Nephron progenitor cell (in vitro differentiated cells): ENCODE results near the gene SIK3.
A peak's percentile ranks its signal among the peaks of the same experiment; 100 is the strongest.

Source experiments
- DNase-seq: peaks from one replicate; pipeline ENCODE4 v3.0.0; 2021
- H3K27ac Mint-ChIP-seq: 2 replicates; pipeline ENCODE4 v1.8.0; 2021; ENCODE audit warnings: mild to moderate bottlenecking, moderate library complexity, mixed read lengths
- H3K27me3 Mint-ChIP-seq: 2 replicates; pipeline ENCODE4 v1.8.0; 2021; ENCODE audit warnings: mild to moderate bottlenecking, low read depth, mixed read lengths; ENCODE audit not compliant: poor library complexity
- H3K36me3 Mint-ChIP-seq: 2 replicates; pipeline ENCODE4 v1.8.0; 2021; ENCODE audit warnings: low read depth, mixed read lengths
- H3K4me1 Mint-ChIP-seq: 2 replicates; pipeline ENCODE4 v1.8.0; 2021; ENCODE audit warnings: mixed read lengths
- H3K4me3 Mint-ChIP-seq: 2 replicates; pipeline ENCODE4 v1.8.0; 2021; ENCODE audit warnings: mild to moderate bottlenecking, moderate library complexity, mixed read lengths
- H3K9me3 Mint-ChIP-seq: 2 replicates; pipeline ENCODE4 v1.8.0; 2021; ENCODE audit warnings: mild to moderate bottlenecking, moderate library complexity, mixed read lengths
- CTCF ChIP-seq: fragments of 200-600 bp; sonication (generic); IDR thresholded peaks from 2 replicates; pipeline ENCODE4 v1.5.0; 2021; ENCODE audit warnings: antibody characterized with exemption

SIK3 gene

GRCh38 chr11:116849486-116849885, 248.7 kb downstream of the SIK3 start:
- no peak overlapping the region for H3K27ac Mint-ChIP-seq

GRCh38 chr11:116849060-116849459, 249.2 kb downstream of the SIK3 start:
- H3K9me3 Mint-ChIP-seq, result no peaks in the 10 kb centered on the region
- peaks cover 59% of the 10 kb centered on the region for H3K36me3 Mint-ChIP-seq
- no peak overlapping the region for H3K4me3 Mint-ChIP-seq

More at GRCh38 chr11:116849486-116849885, 248.7 kb downstream of the SIK3 start:
- no peak for TF ChIP-seq CTCF
- no peak overlapping the region for H3K4me3 Mint-ChIP-seq
- peaks cover 33% of the 10 kb centered on the region for H3K4me1 Mint-ChIP-seq
- no peaks in the 10 kb centered on the region for H3K9me3 Mint-ChIP-seq
- no peak for DNase-seq
- peaks cover 63% of the 10 kb centered on the region for H3K36me3 Mint-ChIP-seq
- H3K27me3 Mint-ChIP-seq, result no peaks in the 10 kb centered on the region

GRCh38 chr11:116847612-116848011, 250.6 kb downstream of the SIK3 start:
- no peak overlapping the region for H3K27ac Mint-ChIP-seq
- peaks cover 21% of the 10 kb centered on the region for H3K4me1 Mint-ChIP-seq
- H3K27me3 Mint-ChIP-seq, result no peaks in the 10 kb centered on the region
- H3K4me3 Mint-ChIP-seq, result no peak overlapping the region
- H3K9me3 Mint-ChIP-seq, result no peaks in the 10 kb centered on the region
- no peak for DNase-seq
- H3K36me3 Mint-ChIP-seq, result peaks cover 58% of the 10 kb centered on the region
- TF ChIP-seq CTCF, result no peak

More at GRCh38 chr11:116849060-116849459, 249.2 kb downstream of the SIK3 start:
- TF ChIP-seq CTCF, result no peak
- no peak for DNase-seq
- Mint-ChIP-seq H3K27me3 (no peaks in the 10 kb centered on the region), H3K27ac (no peak overlapping the region), H3K4me1 (peaks cover 33% of the 10 kb centered on the region)

GRCh38 chr11:116844722-116845121, 253.5 kb downstream of the SIK3 start:
- no peaks in the 10 kb centered on the region for H3K9me3 Mint-ChIP-seq

GRCh38 chr11:116843661-116844060, 254.6 kb downstream of the SIK3 start:
- Mint-ChIP-seq H3K27me3 (no peaks in the 10 kb centered on the region), H3K4me3 (no peak overlapping the region), H3K27ac (peak overlapping the region; percentile 36), H3K4me1 (peaks cover 6% of the 10 kb centered on the region), H3K9me3 (no peaks in the 10 kb centered on the region), H3K36me3 (peaks cover 40% of the 10 kb centered on the region)
- TF ChIP-seq CTCF, result no peak
- no peak for DNase-seq

More at GRCh38 chr11:116844722-116845121, 253.5 kb downstream of the SIK3 start:
- DNase-seq, result no peak
- TF ChIP-seq CTCF, result no peak
- Mint-ChIP-seq H3K4me3 (no peak overlapping the region), H3K36me3 (peaks cover 44% of the 10 kb centered on the region), H3K27me3 (no peaks in the 10 kb centered on the region), H3K4me1 (peaks cover 11% of the 10 kb centered on the region), H3K27ac (peak overlapping the region; percentile 6)

- Mint-ChIP-seq H3K9me3 (no peaks in the 10 kb centered on the region), H3K4me3 (no peak overlapping the region), H3K4me1 (peaks cover 13% of the 10 kb centered on the region), H3K27me3 (no peaks in the 10 kb centered on the region), H3K27ac (no peak overlapping the region), H3K36me3 (peaks cover 40% of the 10 kb centered on the region)
- TF ChIP-seq CTCF, result no peak
- DNase-seq, result no peak
These were observed 255.3 kb downstream of the SIK3 start for GRCh38 chr11:116842909-116843308.
